Astrocyte (in vitro differentiated cells and primary cell): Measurements from ENCODE around the gene BCL7C.

ENCODE experiments used
- EZH2 ChIP-seq: IDR thresholded peaks from 2 replicates; pipeline ENCODE4 v1.6.1; 2012; ENCODE audit warnings: mild to moderate bottlenecking, low read length, inconsistent platforms; ENCODE audit not compliant: insufficient read depth
- TF ChIP-seq, protein P1 (sequence below): IDR thresholded peaks from 2 replicates; pipeline ENCODE4 v1.5.1; 2011; ENCODE audit warnings: low read depth, mild to moderate bottlenecking, inconsistent platforms, low read length, moderate library complexity; ENCODE audit not compliant: insufficient read depth

GRCh38 chr16:30889721-30890120 lies 4.2 kb downstream of the BCL7C start:
- TF ChIP-seq, protein P1, sequence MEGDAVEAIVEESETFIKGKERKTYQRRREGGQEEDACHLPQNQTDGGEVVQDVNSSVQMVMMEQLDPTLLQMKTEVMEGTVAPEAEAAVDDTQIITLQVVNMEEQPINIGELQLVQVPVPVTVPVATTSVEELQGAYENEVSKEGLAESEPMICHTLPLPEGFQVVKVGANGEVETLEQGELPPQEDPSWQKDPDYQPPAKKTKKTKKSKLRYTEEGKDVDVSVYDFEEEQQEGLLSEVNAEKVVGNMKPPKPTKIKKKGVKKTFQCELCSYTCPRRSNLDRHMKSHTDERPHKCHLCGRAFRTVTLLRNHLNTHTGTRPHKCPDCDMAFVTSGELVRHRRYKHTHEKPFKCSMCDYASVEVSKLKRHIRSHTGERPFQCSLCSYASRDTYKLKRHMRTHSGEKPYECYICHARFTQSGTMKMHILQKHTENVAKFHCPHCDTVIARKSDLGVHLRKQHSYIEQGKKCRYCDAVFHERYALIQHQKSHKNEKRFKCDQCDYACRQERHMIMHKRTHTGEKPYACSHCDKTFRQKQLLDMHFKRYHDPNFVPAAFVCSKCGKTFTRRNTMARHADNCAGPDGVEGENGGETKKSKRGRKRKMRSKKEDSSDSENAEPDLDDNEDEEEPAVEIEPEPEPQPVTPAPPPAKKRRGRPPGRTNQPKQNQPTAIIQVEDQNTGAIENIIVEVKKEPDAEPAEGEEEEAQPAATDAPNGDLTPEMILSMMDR = no peak
- TF ChIP-seq EZH2 = no peak
